Measurements from ENCODE around the gene C6orf132.

- TF ChIP-seq, protein P1, sequence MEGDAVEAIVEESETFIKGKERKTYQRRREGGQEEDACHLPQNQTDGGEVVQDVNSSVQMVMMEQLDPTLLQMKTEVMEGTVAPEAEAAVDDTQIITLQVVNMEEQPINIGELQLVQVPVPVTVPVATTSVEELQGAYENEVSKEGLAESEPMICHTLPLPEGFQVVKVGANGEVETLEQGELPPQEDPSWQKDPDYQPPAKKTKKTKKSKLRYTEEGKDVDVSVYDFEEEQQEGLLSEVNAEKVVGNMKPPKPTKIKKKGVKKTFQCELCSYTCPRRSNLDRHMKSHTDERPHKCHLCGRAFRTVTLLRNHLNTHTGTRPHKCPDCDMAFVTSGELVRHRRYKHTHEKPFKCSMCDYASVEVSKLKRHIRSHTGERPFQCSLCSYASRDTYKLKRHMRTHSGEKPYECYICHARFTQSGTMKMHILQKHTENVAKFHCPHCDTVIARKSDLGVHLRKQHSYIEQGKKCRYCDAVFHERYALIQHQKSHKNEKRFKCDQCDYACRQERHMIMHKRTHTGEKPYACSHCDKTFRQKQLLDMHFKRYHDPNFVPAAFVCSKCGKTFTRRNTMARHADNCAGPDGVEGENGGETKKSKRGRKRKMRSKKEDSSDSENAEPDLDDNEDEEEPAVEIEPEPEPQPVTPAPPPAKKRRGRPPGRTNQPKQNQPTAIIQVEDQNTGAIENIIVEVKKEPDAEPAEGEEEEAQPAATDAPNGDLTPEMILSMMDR (IDR thresholded peaks at IDR 0.05; ENCODE audit: insufficient read depth, low read depth, low read length): no peak
- TF ChIP-seq EZH2 (IDR thresholded peaks at IDR 0.05; ENCODE audit: insufficient read depth, low read length): no peak
These were observed 7.8 kb upstream of the C6orf132 start for GRCh38 chr6:42150254-42150653.

All from astrocyte (in vitro differentiated cells and primary cell).